HG03103 (cell line): Measurements from ENCODE around the gene GDPD3.

Experiments used
- ATAC-seq: cut with Tn5 transposase; IDR thresholded peaks from one replicate; pipeline ENCODE4 v1.9.1; 2021; ENCODE audit warnings: low read depth; ENCODE audit not compliant: unreplicated experiment

Gene GDPD3

GRCh38 chr16:30082545-30083090 is 30.7 kb downstream of the GDPD3 start:
- ATAC-seq: no peak

GRCh38 chr16:30079480-30079879 is 33.9 kb downstream of the GDPD3 start:
- ATAC-seq: no peak

- ATAC-seq: no peak
Observed at GRCh38 chr16:30078744-30079143, 34.6 kb downstream of the GDPD3 start.

GRCh38 chr16:30077656-30078055 is 35.7 kb downstream of the GDPD3 start:
- ATAC-seq: no peak

GRCh38 chr16:30076276-30076791 is 37.0 kb downstream of the GDPD3 start:
- no peak for ATAC-seq

GRCh38 chr16:30075503-30076275 is 37.6 kb downstream of the GDPD3 start, which contains the start of gene PPP4C:
Gene PPP4C, plus strand, starts transcription at chr16:30075994. Its CDS starts 384 bp downstream, at chr16:30076378.
- peak; percentile 63 for ATAC-seq

GRCh38 chr16:30070490-30070889 is 42.8 kb downstream of the GDPD3 start:
- ATAC-seq: no peak

- ATAC-seq: no peak
Observed at GRCh38 chr16:30069611-30070462, 43.5 kb downstream of the GDPD3 start.

- no peak for ATAC-seq
Observed at GRCh38 chr16:30068750-30069610, 44.4 kb downstream of the GDPD3 start.

GRCh38 chr16:30068333-30068732 is 45.0 kb downstream of the GDPD3 start:
- no peak for ATAC-seq

GRCh38 chr16:30067584-30067916 is 45.8 kb downstream of the GDPD3 start:
- no peak for ATAC-seq

- no peak for ATAC-seq
Observed at GRCh38 chr16:30066761-30067583, 46.4 kb downstream of the GDPD3 start.

GRCh38 chr16:30065943-30066760 is 47.2 kb downstream of the GDPD3 start:
- ATAC-seq: no peak

GRCh38 chr16:30065102-30065942 is 48.0 kb downstream of the GDPD3 start, which contains the start of gene ALDOA:
Gene ALDOA, plus strand, starts transcription at chr16:30065760. Its CDS starts 1,138 bp downstream, at chr16:30066898.
- peak; percentile 62 for ATAC-seq

- ATAC-seq: no peak
Observed at GRCh38 chr16:30064729-30065101, 48.6 kb downstream of the GDPD3 start.

GRCh38 chr16:30063893-30064728 is 49.2 kb downstream of the GDPD3 start:
- no peak for ATAC-seq
